HG02943 (cell line): ENCODE measurements around the gene CEMIP.

Experiments
- ATAC-seq: cut with Tn5 transposase; IDR thresholded peaks from one replicate; pipeline ENCODE4 v1.9.1; 2021; ENCODE audit warnings: mild to moderate bottlenecking, low read depth, moderate library complexity; ENCODE audit not compliant: unreplicated experiment

The CEMIP gene

DNA sequence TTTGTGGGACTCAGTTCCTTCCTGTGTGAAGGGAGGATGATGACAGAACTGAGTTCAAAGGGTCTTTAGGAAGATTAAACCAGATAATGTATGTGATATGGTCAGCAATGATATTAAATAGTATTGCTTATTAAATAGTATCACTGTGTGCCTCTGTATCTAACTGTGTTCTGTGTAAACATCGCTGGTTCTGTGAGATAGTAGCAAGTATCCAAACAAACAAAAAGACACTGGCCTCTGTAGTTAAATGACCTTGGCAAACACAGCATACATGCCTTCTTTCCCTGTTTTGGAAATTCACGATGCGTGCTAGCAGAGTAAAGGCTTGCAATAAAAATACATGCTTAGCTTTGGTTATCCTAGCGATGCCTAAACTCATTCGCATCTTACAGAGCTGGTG is 134.4 kb downstream of the CEMIP start:
- no peak for ATAC-seq

DNA sequence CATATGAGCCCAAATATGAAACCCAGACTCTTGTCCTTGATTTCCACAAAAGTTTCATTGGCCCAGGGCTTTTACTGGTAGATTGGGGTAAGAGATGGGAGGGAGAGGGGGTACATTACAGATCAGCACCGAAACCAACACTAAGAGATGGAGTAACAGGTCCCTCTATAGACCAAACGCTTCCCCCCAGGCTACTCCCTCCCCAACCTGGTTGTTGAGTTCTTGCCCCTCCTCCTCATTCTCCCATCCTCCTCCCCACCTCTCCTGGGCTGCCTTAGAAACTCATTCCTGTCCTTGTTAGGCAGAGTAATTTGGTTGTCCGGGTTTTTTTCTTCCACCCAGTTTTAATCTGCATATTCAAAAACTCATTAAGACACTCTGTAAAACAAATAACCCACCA is 136.3 kb downstream of the CEMIP start:
- ATAC-seq, result no peak

DNA sequence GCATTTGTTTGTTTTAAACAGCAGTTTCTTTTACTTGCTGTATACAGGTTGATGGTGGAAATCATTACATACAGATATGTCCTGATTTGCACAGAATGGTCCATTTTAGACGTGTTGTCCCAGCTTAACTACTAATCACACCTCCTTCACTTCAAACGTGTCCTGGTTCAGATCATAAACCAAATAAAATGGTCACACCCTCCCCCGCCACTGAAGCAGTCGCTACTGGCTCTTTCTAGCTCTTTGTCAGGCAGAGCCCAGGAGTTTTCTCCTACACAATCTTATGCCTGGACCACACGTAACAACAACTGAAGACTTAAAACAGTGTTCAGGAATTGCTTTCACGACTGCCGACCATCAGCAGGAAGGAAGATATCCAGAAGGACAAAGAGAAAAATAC is 136.9 kb downstream of the CEMIP start:
- ATAC-seq, result no peak

DNA sequence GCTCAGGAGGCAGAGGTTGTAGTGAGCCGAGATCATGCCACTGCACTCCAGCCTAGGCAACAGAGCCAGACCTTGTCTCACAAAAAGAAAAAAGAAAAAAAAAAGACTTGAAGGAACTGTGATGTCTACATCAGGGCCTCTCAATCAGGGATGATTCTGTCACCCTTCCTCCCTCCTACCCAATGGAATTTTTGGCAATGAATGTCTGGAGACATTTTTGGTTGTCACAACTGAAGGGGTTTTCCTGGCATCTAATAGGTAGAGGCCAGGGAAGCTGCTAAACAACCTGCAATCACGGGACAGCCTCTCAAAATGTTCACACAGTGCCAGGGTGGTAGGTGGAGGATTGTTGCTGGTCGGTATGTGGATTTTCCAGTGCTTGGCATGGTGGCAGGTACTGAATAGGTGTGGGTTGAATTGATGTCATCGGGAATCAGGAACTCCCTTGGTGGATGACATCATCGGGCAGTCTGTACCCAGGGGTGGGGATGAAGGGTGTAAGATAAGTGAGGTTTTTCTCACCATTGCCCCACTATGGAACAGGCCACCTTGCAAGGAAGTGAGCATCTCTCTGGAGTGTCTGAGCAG is 139.1 kb downstream of the CEMIP start:
- no peak for ATAC-seq

DNA sequence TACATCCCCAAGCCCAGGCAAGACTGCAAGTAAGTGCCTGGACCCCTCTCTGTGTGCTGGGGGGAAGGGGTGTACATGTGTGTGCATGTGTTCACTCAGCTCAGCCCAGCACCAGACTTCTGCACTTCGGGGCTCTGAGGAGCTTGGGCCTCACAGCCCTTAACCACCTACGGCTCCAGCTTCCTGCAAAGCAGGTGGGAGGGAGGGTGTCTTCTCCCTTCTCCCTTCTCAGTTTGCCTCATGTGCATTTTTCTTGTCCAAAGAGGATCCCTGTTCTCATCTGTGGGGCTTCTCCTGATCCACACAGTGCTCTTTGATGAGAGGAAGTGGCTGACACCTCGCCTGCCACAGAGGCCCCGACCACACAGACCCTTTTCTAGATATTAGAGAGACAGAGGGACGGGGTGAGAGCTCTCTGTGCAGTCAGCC is 141.1 kb downstream of the CEMIP start:
- no peak for ATAC-seq

DNA sequence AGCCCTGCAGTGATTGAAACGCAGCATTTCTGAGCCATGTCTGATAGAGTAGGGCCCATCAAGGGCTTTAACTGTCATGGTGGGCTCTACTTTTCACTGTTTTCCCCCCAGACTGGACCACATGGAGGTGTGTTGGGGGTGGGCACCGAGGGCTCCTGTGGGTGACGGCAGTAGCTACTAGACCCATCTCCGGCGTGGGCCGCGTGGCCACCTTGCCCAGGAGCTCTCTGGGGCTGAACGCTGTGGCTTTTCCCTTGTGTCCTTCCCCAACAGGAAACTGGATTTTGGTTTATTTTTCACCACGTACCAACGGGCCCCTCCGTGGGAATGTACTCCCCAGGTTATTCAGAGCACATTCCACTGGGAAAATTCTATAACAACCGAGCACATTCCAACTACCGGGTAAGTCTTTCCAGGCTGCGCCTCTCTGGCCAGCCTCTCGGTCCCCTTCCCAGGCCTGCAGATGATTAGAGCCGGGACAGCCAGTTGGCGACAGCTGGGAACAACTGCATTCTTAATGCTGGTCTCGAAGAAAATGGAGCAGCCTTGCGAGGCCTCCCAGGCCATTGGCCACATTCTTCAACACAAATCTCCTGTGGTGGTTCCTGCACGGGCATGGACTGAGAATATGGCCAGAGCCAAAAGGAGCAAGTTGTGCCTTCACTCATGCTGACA is 142.7 kb downstream of the CEMIP start:
- ATAC-seq, result no peak

DNA sequence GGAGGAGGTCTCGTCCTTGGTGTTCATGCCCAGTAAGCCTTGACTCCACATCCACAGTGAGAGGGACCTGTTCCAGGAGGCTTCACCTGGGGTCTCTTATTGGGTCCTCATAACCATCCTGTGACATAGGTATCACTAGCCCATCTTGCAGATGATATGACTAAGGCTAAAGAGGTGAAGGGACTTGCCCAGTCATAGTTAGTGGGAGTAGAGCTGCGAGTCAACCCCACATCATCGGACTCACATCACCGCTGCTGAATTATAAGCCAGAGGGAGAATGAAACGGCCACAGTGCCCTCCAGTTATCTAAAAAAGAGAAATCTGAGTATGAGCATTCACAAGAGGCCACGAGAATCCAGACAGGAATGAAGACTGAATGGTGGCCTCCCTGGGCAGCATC is 144.5 kb downstream of the CEMIP start:
- ATAC-seq, result no peak

DNA sequence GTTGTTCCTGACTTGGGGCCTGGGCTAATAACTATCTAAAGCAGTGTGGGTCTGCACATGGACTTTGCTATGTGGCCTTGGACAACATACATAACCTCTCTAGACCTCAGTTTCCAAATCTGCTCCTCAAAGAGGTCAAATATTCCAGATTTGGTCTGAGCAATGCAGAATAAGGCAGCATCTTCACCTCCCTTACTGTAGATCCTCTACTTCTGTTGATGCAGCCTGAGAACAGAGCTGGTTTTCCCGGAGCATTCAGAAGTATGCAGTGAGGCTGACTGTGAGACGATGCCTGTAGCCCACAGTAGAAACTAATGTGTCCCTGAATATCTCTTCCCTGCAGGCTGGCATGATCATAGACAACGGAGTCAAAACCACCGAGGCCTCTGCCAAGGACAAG is 145.1 kb downstream of the CEMIP start:
- ATAC-seq, result no peak

DNA sequence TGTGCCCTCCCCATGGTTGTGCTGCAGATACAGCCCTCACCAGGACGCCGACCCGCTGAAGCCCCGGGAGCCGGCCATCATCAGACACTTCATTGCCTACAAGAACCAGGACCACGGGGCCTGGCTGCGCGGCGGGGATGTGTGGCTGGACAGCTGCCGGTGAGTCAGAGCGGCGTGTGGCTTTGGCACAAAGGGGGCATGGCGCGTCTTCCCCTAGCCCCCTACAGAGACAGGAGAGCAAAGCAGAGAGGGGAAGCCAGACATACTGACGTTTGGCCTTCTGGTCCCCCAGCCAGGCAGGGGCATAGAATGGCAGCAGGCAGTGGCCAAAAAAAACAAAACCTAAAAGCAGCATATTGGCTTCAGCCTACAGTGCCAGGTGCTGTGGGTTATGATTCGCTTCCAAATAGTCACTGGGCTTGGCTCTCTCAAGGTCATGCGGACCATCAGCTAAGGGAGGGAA is 146.5 kb downstream of the CEMIP start:
- no peak for ATAC-seq

DNA sequence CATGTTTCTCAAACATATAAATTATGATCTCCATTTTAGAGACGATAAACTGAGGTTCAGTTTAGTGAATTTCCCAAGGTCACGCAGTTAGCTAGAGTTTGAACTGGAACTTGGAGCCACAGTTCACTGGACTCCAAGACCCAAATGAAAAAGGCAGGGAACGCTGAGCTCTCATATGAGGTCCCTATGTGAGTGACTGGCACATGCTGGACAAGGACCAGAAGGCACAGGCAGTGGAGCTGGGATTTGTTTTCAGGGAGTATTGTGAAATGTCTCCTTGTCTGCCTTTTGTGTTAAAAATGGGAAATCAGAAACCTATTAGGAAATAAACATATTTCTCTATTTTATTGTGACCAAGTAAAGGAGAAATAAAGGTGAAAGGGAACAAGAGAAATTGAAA is 147.0 kb downstream of the CEMIP start:
- no peak for ATAC-seq

DNA sequence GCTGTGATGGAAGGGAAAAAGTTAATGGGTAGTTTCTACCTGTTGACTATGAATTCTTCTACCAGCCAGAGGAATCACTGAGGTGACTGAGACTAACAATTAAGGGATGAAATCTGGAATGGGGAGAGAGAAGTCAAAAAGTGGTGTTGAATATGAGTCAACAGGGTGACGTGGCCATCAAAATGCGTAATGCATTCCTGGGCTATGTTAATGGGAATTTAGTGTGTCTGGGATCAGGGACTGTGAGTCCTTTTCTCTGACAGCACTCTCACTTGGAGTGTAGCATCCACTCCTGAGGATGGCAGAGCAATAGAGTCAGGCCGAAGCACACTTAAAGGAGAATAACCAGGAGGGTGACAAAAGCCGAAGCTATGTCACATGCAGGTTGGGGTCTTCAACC is 150.1 kb downstream of the CEMIP start:
- no peak for ATAC-seq

DNA sequence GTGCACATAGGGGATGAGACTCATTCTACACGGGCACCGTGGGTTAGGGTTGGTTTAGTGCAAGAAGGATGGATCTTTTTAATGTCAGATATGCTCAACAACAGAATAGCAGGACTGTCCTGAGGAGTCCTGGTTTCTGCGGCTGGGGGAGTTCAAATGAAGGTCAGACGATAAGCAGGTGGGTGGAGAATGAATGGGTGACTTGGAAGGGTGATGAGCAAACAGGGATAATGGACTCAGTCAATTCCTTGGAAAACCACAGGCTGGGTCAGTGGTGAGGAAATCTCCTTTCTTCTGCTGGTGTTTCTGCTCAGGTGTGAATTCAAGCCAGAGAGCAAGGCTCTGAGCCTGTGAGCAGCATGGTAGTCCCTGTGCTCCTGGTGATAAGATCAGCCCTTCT is 150.5 kb downstream of the CEMIP start:
- ATAC-seq, result no peak

DNA sequence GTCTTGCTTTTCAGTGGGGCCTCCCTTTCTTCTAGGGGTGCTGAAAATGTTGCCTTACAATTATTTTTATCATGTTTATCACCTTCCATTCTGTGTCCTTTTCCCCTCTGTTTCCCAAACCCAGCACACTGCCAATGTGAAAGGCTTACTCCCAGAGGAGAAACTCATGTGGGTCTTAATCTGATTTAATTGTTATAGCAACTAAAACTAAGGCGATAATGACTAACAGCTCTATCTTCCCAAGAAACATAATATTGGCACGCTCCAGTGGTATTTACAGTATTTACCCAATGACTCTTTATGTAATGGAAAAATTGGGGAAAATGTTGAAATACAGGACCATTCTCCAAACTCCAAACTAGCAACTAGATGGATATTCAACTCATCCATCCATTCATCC is 152.0 kb downstream of the CEMIP start:
- no peak for ATAC-seq

DNA sequence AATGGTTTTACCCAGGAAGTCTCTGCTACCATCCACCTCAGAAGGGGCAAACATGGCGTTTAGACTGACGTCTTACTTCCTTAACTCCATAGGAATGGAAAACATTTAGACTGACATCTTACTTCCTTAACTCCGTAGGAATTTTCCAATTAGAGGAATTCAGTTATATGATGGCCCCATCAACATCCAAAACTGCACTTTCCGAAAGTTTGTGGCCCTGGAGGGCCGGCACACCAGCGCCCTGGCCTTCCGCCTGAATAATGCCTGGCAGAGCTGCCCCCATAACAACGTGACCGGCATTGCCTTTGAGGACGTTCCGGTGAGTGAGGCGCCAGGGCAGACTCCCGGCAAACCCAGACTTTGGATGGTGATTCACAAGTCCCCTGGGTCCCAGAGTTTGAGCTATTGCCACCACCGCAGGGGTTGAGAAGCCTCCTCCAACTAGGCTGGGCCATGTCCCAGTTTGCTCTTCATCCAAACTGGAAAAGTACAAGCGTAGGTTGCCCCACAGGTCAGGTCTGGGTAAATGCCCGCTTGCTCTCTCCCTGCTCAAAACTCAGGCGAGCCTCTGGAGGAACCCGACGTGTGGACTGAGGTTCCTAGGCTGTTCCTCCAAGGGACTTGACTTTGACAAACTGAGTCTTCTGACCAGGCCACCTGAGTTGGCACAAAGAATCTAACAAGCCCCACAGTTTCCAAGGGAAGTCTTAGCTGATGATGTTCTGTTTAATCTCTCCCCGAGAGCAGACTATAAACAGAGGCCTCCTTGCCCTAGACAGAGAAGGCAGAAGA is 152.7 kb downstream of the CEMIP start:
- ATAC-seq, result no peak

DNA sequence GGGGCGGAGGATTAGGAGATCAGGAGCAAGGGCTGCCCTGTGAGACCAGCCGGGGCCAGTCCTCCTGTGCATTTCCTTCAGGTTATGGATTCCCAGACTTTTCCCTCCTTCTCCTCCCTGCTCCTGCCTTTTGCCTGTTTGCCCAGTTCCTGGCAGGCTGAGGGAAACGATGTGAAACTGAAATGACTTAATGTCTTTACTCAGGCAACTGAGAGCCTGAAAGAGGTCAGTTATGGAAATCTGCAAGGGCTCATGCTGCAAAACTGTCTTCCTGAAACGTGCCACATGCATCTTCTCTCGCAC is 153.3 kb downstream of the CEMIP start:
- ATAC-seq, result no peak

DNA sequence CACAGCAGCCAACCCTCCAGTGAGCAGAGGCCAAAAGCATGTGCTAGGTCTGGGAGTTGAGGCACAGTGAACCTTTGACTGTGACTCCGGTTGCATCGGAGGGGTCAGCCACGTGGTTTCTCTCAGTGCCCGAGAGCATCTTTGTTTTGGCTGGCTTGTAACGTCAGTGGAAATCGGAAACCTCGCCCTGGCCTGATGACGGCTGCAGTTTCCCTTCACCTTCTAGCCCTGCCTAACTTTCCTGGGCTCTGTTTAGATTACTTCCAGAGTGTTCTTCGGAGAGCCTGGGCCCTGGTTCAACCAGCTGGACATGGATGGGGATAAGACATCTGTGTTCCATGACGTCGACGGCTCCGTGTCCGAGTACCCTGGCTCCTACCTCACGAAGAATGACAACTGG is 153.8 kb downstream of the CEMIP start:
- ATAC-seq, result no peak

DNA sequence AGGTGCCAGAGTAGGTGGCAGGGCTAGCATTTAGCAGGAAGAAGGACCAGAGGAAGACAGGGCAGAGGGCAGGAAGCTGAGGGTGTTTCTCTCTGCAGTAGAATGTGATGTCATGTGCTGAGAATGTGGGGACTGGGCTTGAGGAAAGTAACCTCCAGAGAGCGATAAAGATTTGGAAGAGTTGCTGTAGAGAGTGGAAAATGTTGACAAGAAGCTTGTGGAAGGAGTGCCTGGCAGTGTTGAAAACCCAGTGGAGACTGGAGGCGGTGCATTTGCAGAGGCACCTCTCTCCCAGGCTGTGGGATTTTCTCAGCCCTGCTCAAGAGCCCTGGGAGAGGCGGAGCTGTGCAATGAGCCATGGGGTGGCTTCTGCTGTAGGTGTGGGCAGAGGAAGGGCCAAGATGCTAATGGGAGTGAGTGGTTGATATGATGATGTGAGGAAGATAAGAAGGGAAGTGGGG is 155.6 kb downstream of the CEMIP start:
- ATAC-seq, result no peak

DNA sequence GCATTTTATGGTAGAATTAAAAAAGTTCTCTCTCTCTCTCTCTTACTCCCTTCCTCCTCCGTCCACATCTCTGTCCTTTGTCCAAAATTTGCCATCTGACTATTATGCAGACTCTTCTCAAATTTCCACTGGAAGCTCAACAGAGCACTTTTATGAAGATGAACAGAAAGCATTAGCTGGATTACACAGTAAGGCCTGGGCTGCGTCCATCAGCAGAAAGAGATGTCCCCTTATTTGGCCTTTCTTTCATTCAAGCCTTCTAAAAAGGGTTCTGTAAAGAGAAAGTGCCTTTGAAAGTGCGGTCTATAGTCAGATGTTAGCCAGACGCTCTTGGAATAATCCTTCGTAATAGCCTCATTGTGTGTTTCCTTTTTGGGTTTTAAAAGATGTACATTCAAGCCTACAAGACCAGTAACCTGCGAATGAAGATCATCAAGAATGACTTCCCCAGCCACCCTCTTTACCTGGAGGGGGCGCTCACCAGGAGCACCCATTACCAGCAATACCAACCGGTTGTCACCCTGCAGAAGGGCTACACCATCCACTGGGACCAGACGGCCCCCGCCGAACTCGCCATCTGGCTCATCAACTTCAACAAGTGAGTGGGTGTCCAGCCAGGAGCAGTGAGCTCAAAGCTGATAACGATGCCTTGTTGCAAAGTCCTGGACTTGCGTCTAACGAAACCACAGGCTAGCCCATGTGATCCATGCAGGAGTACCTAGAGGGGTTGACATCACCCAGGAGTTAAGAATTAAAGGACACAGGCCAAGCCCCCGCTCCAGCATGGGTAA is 157.3 kb downstream of the CEMIP start:
- no peak for ATAC-seq

DNA sequence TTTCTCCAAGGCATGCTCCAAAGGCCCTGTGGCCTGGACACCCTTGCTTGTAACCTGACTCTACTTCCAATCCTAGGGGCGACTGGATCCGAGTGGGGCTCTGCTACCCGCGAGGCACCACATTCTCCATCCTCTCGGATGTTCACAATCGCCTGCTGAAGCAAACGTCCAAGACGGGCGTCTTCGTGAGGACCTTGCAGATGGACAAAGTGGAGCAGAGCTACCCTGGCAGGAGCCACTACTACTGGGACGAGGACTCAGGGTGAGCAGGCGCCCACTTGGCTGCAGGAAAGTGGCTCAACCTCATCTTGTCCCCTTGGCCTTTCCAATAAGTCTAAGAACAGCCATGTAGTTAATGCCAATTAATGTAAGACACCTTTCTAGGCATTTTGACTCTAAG is 158.5 kb downstream of the CEMIP start:
- ATAC-seq, result no peak

DNA sequence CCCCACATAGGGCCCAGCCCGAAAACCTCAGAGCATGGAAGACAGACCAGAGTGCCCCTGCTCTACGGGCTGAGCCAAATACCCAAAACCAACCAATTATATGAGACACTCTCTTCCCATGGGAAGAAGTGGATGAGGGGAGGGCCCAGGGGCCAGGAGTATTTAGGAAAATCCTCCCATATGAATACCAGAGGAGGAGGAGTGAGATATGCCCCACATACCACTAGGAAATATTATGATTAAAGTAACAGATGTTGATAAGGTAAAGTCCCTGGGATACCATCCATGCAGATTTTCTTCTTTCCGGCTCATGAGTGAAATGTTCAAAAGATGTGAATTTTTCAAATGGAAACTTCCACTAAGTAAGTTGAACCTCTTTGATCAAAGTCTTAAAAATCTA is 160.0 kb downstream of the CEMIP start:
- no peak for ATAC-seq

DNA sequence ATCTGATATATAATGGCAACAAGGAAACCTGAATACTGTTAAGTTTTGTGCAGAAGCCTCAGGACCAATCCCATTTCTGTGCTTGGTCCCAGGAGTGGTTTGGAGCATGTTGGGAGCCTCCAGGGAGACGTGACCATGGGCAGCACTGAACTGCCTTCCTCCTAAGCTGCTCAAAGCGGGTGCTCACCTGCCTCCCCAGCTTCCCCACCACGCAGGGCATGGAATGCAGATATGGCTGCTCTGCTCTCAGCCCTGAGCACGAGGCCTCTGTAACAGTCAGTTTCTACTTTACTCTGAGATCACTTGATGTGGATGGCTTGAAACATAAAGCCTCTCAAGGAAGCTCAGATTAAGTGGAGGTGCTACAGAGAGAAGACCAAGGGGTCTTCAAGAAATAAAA is 161.2 kb downstream of the CEMIP start:
- ATAC-seq, result no peak
